ENCODE data around the gene C2CD2L. TPM values are rescaled to one million over a fixed set of nuclear protein-coding genes. Genes with fewer than 3 reads are reported as not detected.

The C2CD2L gene
- total and polyA plus RNA-seq, 10 of the 15 experiments (the other 5 are each of a cell fraction or from before 2014, with no cell fraction given) = 0.21 to 9.6 (median 5.1) TPM

DNA sequence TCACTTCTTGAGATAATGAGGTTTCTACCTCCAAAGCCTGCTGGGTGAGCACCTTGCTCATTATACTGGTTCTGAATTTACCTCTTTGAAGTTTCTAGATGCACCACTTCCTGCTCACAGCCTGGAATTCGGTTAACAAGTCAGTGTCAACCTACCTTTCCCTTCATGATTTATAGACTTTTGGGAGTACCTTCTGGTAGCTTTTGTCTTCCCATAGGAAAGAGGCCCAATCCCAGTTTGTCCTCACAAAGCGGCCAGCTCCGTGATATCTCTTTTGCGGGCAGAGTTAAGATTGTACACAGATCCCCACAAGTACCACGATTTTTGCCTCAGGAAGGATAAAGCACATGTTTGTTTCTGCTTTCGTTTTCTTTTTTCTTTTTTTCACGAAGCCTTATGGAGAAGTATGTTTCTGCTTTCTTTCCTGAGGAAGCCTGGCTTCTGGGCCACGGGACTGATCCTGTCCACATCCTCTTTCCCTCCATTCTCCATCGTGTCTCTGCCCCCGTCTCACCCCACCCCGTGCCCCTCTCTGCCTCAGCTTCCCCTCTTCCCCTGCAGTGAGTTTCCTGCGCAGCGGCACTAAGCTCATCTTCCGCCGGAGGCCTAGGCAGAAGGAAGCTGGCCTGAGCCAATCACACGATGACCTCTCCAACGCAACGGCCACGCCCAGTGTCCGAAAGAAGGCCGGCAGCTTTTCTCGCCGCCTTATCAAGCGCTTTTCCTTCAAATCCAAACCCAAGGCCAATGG, 8.5 kb downstream of the C2CD2L start:
- intact Hi-C loops (cut with micrococcal nuclease; ENCODE audit: unreplicated experiment) (no loop called here), in situ Hi-C loops (cut with MboI) (no loop called here)
- Histone ChIP-seq H3K4me2 (ENCODE audit: control insufficient read depth, insufficient read depth) (peak overlapping the region; percentile 60), H2AFZ (ENCODE audit: control insufficient read depth, low read depth, low read length) (peak overlapping the region; percentile 38; the same call in 1 of the 2 replicates), H3K27ac (ENCODE audit: control insufficient read depth, insufficient read depth) (no peak overlapping the region), H3K4me3 (no peak overlapping the region), H3K79me2 (ENCODE audit: control insufficient read depth, insufficient read depth, low read length) (no peaks in the 10 kb centered on the region), H3K36me3 (ENCODE audit: control insufficient read depth in 2 of 2, insufficient read depth in 2 of 2, low read length in 1 of 2) (peaks cover 16 to 22% of the 10 kb centered on the region in 2 experiments), H3K27me3 (replicated peaks in 1 of 2; ENCODE audit: control insufficient read depth in 2 of 2, insufficient read depth in 2 of 2, low read length in 1 of 2) (no peaks in the 10 kb centered on the region), H3K9me3 (replicated peaks; ENCODE audit: control insufficient read depth, insufficient read depth, low read length) (no peaks in the 10 kb centered on the region), H3K9ac (ENCODE audit: control insufficient read depth, insufficient read depth, low read length) (no peak overlapping the region), H4K20me1 (ENCODE audit: control insufficient read depth, insufficient read depth) (no peaks in the 10 kb centered on the region), H3K4me1 (ENCODE audit: control insufficient read depth, insufficient read depth, low read length) (peaks cover 3% of the 10 kb centered on the region)
- POLR2A ChIA-PET = interaction anchor here (0.6 kb wide), 1 partner anchor 87 kb away, joined by 3 read pairs; no protein-coding TSS in a partner anchor
- TF ChIP-seq ETV6 (conservative IDR thresholded peaks at IDR 0.05 in 1 of 2, IDR thresholded peaks at IDR 0.05 in 1 of 2; ENCODE audit: borderline replicate concordance in 1 of 2, low read depth in 1 of 2) (no peak), KAT2A (conservative IDR thresholded peaks at IDR 0.05; ENCODE audit: control insufficient read depth, low read depth, low read length) (no peak), RUNX3 (IDR thresholded peaks at IDR 0.05; ENCODE audit: low read length) (no peak), SMAD1 (IDR thresholded peaks at IDR 0.05; ENCODE audit: low read depth, partially characterized antibody) (no peak), SMARCA5 (IDR thresholded peaks at IDR 0.05) (no peak), MYC (IDR thresholded peaks at IDR 0.05; ENCODE audit: insufficient read depth, insufficient read length, insufficient replicate concordance, low read length, severe bottlenecking) (no peak), ZNF24 (IDR thresholded peaks at IDR 0.05) (no peak), NR2C2 (IDR thresholded peaks at IDR 0.05; ENCODE audit: borderline replicate concordance, control insufficient read depth, insufficient read length, low read depth) (no peak), SREBF2 (IDR thresholded peaks at IDR 0.05; ENCODE audit: low read length) (no peak)
- TF ChIP-seq, protein P1, sequence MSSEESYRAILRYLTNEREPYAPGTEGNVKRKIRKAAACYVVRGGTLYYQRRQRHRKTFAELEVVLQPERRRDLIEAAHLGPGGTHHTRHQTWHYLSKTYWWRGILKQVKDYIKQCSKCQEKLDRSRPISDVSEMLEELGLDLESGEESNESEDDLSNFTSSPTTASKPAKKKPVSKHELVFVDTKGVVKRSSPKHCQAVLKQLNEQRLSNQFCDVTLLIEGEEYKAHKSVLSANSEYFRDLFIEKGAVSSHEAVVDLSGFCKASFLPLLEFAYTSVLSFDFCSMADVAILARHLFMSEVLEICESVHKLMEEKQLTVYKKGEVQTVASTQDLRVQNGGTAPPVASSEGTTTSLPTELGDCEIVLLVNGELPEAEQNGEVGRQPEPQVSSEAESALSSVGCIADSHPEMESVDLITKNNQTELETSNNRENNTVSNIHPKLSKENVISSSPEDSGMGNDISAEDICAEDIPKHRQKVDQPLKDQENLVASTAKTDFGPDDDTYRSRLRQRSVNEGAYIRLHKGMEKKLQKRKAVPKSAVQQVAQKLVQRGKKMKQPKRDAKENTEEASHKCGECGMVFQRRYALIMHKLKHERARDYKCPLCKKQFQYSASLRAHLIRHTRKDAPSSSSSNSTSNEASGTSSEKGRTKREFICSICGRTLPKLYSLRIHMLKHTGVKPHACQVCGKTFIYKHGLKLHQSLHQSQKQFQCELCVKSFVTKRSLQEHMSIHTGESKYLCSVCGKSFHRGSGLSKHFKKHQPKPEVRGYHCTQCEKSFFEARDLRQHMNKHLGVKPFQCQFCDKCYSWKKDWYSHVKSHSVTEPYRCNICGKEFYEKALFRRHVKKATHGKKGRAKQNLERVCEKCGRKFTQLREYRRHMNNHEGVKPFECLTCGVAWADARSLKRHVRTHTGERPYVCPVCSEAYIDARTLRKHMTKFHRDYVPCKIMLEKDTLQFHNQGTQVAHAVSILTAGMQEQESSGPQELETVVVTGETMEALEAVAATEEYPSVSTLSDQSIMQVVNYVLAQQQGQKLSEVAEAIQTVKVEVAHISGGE (CRISPR knock-in tag; IDR thresholded peaks at IDR 0.05) = no peak
- TF ChIP-seq, protein P2, sequence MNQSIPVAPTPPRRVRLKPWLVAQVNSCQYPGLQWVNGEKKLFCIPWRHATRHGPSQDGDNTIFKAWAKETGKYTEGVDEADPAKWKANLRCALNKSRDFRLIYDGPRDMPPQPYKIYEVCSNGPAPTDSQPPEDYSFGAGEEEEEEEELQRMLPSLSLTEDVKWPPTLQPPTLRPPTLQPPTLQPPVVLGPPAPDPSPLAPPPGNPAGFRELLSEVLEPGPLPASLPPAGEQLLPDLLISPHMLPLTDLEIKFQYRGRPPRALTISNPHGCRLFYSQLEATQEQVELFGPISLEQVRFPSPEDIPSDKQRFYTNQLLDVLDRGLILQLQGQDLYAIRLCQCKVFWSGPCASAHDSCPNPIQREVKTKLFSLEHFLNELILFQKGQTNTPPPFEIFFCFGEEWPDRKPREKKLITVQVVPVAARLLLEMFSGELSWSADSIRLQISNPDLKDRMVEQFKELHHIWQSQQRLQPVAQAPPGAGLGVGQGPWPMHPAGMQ (IDR thresholded peaks at IDR 0.05; ENCODE audit: borderline replicate concordance) = no peak
- TF ChIP-seq, protein P3, sequence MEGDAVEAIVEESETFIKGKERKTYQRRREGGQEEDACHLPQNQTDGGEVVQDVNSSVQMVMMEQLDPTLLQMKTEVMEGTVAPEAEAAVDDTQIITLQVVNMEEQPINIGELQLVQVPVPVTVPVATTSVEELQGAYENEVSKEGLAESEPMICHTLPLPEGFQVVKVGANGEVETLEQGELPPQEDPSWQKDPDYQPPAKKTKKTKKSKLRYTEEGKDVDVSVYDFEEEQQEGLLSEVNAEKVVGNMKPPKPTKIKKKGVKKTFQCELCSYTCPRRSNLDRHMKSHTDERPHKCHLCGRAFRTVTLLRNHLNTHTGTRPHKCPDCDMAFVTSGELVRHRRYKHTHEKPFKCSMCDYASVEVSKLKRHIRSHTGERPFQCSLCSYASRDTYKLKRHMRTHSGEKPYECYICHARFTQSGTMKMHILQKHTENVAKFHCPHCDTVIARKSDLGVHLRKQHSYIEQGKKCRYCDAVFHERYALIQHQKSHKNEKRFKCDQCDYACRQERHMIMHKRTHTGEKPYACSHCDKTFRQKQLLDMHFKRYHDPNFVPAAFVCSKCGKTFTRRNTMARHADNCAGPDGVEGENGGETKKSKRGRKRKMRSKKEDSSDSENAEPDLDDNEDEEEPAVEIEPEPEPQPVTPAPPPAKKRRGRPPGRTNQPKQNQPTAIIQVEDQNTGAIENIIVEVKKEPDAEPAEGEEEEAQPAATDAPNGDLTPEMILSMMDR (IDR thresholded peaks at IDR 0.05 in 2 of 3, conservative IDR thresholded peaks at IDR 0.05 in 1 of 3; ENCODE audit: control insufficient read depth in 2 of 3, extremely low read depth in 1 of 3, insufficient read depth in 1 of 3, low read depth in 3 of 3, low read length in 3 of 3) = no peak
- TF ChIP-seq, protein P4, sequence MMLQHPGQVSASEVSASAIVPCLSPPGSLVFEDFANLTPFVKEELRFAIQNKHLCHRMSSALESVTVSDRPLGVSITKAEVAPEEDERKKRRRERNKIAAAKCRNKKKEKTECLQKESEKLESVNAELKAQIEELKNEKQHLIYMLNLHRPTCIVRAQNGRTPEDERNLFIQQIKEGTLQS (IDR thresholded peaks at IDR 0.05; ENCODE audit: borderline replicate concordance, extremely low read depth, low read depth, low read length) = no peak
- DNase-seq (ENCODE audit: low read depth, low spot score) (no peak), ATAC-seq (no peak), FAIRE-seq (no peak)
- no TSS peak for BruUV-seq (replicated peaks)
- SMC1A ChIA-PET (ENCODE audit: uncharacterized antibody, unreplicated experiment) = no interaction called here
- RAD21 ChIA-PET (ENCODE audit: unreplicated experiment) = no interaction called here
- WGBS (ENCODE audit: insufficient coverage, insufficient replicate concordance, low lambda C conversion rate, missing lambda C conversion rate) = 90% methylated on average over 18 of the region's 24 CpGs
- CTCF ChIA-PET = interaction anchor here (0.8 kb wide), 1 partner anchor 18 kb away, joined by 3 read pairs; no protein-coding TSS in a partner anchor
